HG03097 (cell line): ENCODE measurements around the gene ANKS3.

Source experiments
- ATAC-seq: cut with Tn5 transposase; IDR thresholded peaks from one replicate; pipeline ENCODE4 v1.9.1; 2021; ENCODE audit not compliant: unreplicated experiment, low FRiP score

Gene ANKS3

GRCh38 chr16:4733211-4733742 is 794 bp downstream of the ANKS3 start:
- no peak for ATAC-seq

- no peak for ATAC-seq
Measured at GRCh38 chr16:4729876-4730275, 4.2 kb downstream of the ANKS3 start.

DNA sequence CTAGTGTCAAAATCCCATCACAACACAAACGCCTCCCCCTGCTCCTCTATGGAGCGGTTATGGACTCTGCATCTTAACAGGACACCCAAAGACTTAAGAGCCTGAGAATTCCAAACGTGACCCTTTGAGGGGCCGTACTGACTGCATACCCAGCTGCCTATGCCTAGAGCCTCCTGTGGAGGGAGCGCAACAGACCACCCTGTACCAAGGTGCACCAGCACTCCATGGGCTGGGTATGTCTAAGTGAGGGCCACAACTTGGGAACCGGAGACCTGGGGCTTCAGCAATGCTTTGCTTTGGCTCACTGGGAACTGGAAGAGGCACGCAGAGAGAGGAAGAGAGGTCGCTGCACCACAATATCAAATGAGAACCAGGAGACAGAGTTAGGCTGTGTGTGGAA is 5.4 kb downstream of the ANKS3 start:
- ATAC-seq = no peak

DNA sequence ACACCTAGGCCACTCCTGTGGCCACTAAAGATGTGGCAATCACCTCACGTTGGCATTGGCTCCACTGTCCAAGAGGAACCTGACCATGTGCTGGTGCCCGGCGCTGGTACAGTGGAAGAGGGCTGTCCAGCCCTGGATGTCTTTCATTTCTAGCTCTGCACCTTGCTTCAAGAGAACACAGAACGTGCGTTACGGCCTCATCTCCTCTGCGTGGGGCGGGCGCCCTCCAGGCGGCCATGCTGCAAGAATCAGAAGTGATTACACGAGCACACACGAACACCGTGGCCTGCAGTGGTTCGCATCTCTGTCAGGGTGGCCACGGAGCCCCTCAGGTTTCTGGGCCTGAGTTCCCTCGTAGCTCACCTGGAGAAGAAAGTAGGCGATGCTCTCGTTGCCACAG is 7.5 kb downstream of the ANKS3 start:
- no peak for ATAC-seq

DNA sequence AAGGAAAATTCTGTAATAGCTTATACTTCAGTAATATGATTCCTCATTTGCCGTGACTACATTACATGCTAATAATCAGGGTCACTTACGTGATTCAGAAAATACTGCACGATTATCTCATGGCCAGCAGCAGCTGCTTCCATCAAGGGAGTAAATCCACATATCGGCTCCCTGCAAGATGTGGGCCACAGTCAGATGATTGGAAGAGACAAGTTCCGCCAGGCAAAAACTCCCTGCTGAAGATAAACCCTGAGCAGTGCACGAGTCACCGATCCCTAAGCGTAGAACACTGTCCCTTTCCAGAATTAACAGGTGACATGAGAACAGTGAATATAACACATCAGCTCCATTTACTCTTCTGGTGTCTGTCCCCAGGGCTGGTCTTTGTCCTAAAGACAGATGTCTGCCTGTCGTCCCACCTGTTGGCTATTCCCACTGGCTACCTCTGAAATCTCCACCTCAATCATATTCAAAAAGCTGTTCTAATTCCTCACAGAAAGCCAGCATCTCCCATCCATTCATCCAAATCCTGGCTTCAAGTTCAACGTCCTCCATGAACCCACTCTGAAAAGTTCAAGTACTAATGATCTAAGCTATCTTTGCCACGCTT is 9.3 kb downstream of the ANKS3 start:
- ATAC-seq = no peak

GRCh38 chr16:4723071-4723767 is 10.9 kb downstream of the ANKS3 start:
- no peak for ATAC-seq

GRCh38 chr16:4718466-4718865 is 15.6 kb downstream of the ANKS3 start:
- ATAC-seq = no peak

GRCh38 chr16:4714996-4715395 is 19.1 kb downstream of the ANKS3 start:
- no peak for ATAC-seq

GRCh38 chr16:4713663-4714501 is 20.2 kb downstream of the ANKS3 start:
- ATAC-seq = no peak

DNA sequence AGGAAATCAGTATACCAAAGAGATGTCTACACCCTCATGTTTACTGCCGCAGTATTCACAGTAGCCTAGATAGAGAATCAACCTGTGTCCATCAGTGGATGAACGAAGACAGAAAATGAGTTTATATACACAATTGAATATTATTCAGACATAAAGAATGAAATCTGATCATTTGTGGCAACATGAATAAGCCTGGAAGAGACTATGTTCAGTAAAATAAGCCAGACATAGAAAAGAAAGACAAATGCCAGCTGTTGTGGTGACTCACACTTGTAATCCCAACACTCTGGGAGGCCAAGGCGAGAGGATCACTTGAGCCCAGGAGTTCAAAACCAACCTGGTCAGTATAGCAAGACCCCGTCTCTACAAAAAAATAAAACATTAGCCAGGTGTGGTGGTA is 24.6 kb downstream of the ANKS3 start:
- ATAC-seq = no peak

DNA sequence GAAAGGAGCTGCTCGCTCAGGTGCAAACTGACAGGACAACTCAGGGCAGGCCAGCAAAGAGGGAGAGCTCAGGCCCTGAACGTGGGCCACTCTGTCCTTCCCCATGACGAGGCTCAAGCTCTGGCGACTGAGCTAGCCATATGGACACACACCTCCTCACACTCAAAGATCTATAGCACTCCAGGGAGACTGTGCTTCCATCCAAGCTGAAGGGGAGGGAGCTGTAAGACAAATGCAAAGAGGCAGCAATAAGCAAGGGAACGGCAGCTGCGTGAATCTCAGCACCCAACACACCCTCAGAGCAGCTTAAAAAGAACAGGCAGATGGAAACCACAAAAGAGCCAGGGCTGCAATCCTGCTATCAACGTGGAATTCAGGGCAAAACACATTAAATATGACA is 27.2 kb downstream of the ANKS3 start:
- ATAC-seq = no peak

GRCh38 chr16:4704913-4705312 is 29.2 kb downstream of the ANKS3 start:
- ATAC-seq = no peak

- ATAC-seq = no peak
Measured at GRCh38 chr16:4704491-4704890, 29.6 kb downstream of the ANKS3 start.

- ATAC-seq = no peak
Measured at GRCh38 chr16:4703906-4704305, 30.2 kb downstream of the ANKS3 start.

GRCh38 chr16:4702466-4702808 is 31.6 kb downstream of the ANKS3 start:
- no peak for ATAC-seq

DNA sequence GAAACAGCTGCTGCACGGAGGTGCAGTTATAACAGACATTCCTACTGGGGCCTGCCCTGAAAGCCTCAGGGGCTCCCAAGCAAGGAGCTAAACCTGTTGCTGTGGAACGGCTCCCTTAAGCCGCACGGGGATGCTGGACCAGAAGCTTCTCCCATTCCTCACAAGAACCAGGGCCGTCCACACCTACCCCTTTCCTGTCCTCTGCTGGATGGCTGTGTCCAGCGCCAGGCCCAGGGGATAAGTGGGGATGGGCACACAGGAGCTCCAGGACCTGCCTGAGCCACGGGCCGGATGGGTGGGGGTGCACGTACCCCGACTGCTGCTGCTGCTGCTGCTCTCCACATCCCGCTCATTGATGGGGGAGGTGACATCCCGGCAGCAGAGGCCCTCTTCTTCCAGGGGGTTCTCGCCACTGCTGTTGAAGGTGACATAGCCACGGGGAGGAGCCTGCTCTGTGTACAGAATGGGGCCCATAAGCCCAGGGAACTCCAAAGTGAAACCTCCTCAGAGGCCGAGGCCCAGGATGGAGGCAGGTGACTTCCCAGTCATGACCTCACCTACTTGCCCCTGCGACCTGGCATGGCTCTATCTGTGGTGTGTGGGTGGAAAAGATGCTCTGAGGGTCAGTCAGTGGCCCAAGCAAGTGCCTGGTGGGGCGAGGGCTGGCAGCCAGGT is 32.1 kb downstream of the ANKS3 start:
- ATAC-seq = no peak

DNA sequence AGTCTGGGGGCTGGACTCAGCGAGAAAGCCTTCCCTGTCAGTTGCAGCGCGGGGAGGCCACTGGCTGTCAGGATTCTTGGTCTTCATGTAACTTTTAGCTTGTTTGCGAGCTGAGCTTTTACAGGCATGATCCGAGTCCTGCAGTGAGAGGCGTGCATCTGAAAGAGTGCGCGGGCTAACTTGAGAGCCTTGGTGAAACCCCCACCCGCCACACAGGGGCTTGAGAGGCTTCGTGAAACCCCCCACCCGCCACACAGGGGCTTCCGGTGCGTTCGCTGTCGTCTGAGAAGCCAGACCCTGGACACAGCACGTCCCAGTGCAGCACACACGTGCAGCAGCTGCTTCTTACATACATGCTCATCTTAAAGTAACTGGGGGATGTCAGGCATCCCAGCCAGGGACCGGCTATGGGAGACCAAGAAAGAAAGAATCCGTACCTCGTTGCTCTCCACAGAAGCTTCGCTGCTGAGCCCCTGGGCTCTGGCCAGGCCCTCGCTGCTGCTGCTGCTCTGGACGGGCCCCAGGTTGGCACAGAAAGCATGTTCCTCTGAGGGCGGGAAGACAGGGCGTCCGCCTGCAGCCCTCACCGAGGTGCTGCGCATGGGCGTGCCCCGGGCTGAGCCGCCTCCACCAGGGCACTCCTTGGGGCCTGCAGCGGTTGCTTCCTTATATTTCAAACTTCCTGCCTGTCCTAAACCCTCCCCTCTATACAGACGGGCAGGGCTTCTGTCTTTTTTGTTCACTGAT is 32.9 kb downstream of the ANKS3 start:
- ATAC-seq = no peak

GRCh38 chr16:4700380-4700996 is 33.6 kb downstream of the ANKS3 start:
- no peak for ATAC-seq

- no peak for ATAC-seq
Measured at GRCh38 chr16:4699046-4699556, 35.0 kb downstream of the ANKS3 start.
